WTC11 (cell line): Measurements from ENCODE around the gene PCDHA8. TPM values are rescaled to one million over a fixed set of nuclear protein-coding genes. Genes with fewer than 3 reads are reported as not detected.

ENCODE experiments used
- ATAC-seq: fragments of 200-7000 bp; cut with Tn5 transposase; 2 replicates; pipeline ENCODE4 v1.10.0; 2021; ENCODE audit warnings: mild to moderate bottlenecking, moderate library complexity
- Bru-seq: library from RNA; stranded (reverse); fragments of 400-500 nt; gene quantifications from one replicate; lab custom pipeline; 2021; lab: Mats Ljungman, UMichigan
- CTCF ChIA-PET: fragments of 300-600 bp; sonication (Branson Sonifier 250); formaldehyde crosslinking; loops from one replicate; lab custom pipeline; 2021; ENCODE audit warnings: antibody characterized with exemption; lab: Charles Lee
- POLR2A ChIA-PET: fragments of 350-600 bp; sonication (Branson Sonifier 250); formaldehyde crosslinking; loops from one replicate; lab custom pipeline; 2021; ENCODE audit warnings: antibody characterized with exemption; lab: Charles Lee
- DNase-seq: peaks from one replicate; pipeline ENCODE4 v3.0.0; 2021; ENCODE audit warnings: low spot score
- H3K27ac Mint-ChIP-seq: 2 replicates; pipeline ENCODE4 v1.8.0; 2021; ENCODE audit warnings: mixed read lengths
- H3K27me3 Mint-ChIP-seq: 2 replicates; pipeline ENCODE4 v1.8.0; 2021; ENCODE audit warnings: low read depth, mild to moderate bottlenecking, moderate library complexity, mixed read lengths
- H3K36me3 Mint-ChIP-seq: 2 replicates; pipeline ENCODE4 v1.8.0; 2021; ENCODE audit warnings: mixed read lengths
- H3K4me1 Mint-ChIP-seq: 2 replicates; pipeline ENCODE4 v1.8.0; 2022; ENCODE audit warnings: mixed read lengths
- H3K4me3 Mint-ChIP-seq: 2 replicates; pipeline ENCODE4 v1.8.0; 2021; ENCODE audit warnings: mild to moderate bottlenecking, moderate library complexity, mixed read lengths
- H3K9me3 Mint-ChIP-seq: 2 replicates; pipeline ENCODE4 v1.8.0; 2021; ENCODE audit warnings: mixed read lengths
- CTCF ChIP-seq: fragments of 200-600 bp; IDR thresholded peaks from 2 replicates; pipeline ENCODE4 v1.8.0; 2022; ENCODE audit warnings: antibody characterized with exemption
- FOXK1 ChIP-seq: sonication (generic); formaldehyde crosslinking; IDR thresholded peaks from 2 replicates; pipeline ENCODE4 v1.8.0; 2022; ENCODE audit warnings: mild to moderate bottlenecking, moderate library complexity, missing genetic modification reagents
- HMGXB4 ChIP-seq: sonication (generic); formaldehyde crosslinking; IDR thresholded peaks from 2 replicates; pipeline ENCODE4 v1.8.1; 2023; ENCODE audit warnings: mild to moderate bottlenecking, moderate library complexity, missing genetic modification reagents
- JAZF1 ChIP-seq: fragments of 250-450 bp; sonication (Bioruptor Pico); IDR thresholded peaks from 2 replicates; pipeline ENCODE4 v1.9.0; 2021; ENCODE audit warnings: moderate library complexity, mild to moderate bottlenecking, inconsistent platforms
- NFATC4 ChIP-seq: fragments of 250-450 bp; sonication (Bioruptor Pico); IDR thresholded peaks from 2 replicates; pipeline ENCODE4 v1.9.0; 2021; ENCODE audit warnings: mild to moderate bottlenecking
- NR2C2 ChIP-seq: sonication (generic); formaldehyde crosslinking; IDR thresholded peaks from 2 replicates; pipeline ENCODE4 v1.8.0; 2022; ENCODE audit warnings: mild to moderate bottlenecking, missing genetic modification reagents
- PREB ChIP-seq: sonication (generic); formaldehyde crosslinking; IDR thresholded peaks from 2 replicates; pipeline ENCODE4 v1.8.1; 2022; ENCODE audit warnings: mild to moderate bottlenecking, missing genetic modification reagents, moderate library complexity, borderline replicate concordance
- SP1 ChIP-seq: sonication (generic); formaldehyde crosslinking; conservative IDR thresholded peaks from 2 replicates; pipeline ENCODE4 v1.8.1; 2022; ENCODE audit warnings: missing genetic modification reagents
- TEAD1 ChIP-seq: sonication (generic); formaldehyde crosslinking; IDR thresholded peaks from 2 replicates; pipeline ENCODE4 v1.8.0; 2022; ENCODE audit warnings: mild to moderate bottlenecking, missing genetic modification reagents
- TEAD4 ChIP-seq: sonication (generic); formaldehyde crosslinking; IDR thresholded peaks from 2 replicates; pipeline ENCODE4 v1.8.0; 2022; ENCODE audit warnings: mild to moderate bottlenecking, missing genetic modification reagents
- ZBTB43 ChIP-seq: sonication (generic); formaldehyde crosslinking; IDR thresholded peaks from 2 replicates; pipeline ENCODE4 v1.8.1; 2023; ENCODE audit warnings: mild to moderate bottlenecking, missing genetic modification reagents
- ZNF512 ChIP-seq: sonication (generic); formaldehyde crosslinking; IDR thresholded peaks from 2 replicates; pipeline ENCODE4 v1.8.1; 2022; ENCODE audit warnings: missing genetic modification reagents, borderline replicate concordance
- long read RNA-seq, 3 experiments: library from RNA in 1 of 3; library from capped mRNA in 1 of 3; library from polyadenylated mRNA in 1 of 3; unstranded in 2 of 3; stranded (forward) in 1 of 3; transcript quantifications; one replicate each; pipeline ENCODE4 v2.0.0, GENCODE V29; 2021
- total RNA-seq: library from RNA; stranded (reverse); gene quantifications from 3 replicates; pipeline ENCODE4 v1.2.3, GENCODE V29; 2021

PCDHA8 gene
- 0.85 to 1.3 TPM (median 1.3 TPM) in 3 replicates for total RNA-seq
- Bru-seq, nascent RNA, result percentile 43 among the genes with signal in this experiment
- long read RNA-seq, experiment 1, partial matches to known transcripts, result 0 of 1 reads
- long read RNA-seq, experiment 1, other reads (novel, unspliced or antisense), result 0 of 1 reads
- long read RNA-seq, experiment 2, partial matches to known transcripts, result 0 of 1 reads
- long read RNA-seq, experiment 2, other reads (novel, unspliced or antisense), result 1 of 1 reads
- long read RNA-seq, experiment 3, result 0 reads

- H3K4me3 Mint-ChIP-seq, result peak within 1 kb of the TSS; percentile 49
- H3K4me1 Mint-ChIP-seq, result peaks cover 7% of the 10 kb centered on the region; the same call in 1 of the 2 replicates
- ChIA-PET POLR2A (interaction anchor here (0.6 kb wide), 1 partner anchor 424 kb away, joined by 6 read pairs; no protein-coding TSS in a partner anchor), CTCF (interaction anchor here (0.5 to 4.7 kb wide), 61 partner anchors 10 to 1652 kb away, joined by 3 to 61 read pairs (median 6); partner anchors contain the start of genes IK, NDUFA2, PCDHA1 and PCDHA10)
- no peak for TF ChIP-seq TEAD4 (CRISPR knock-in tag)
- TF ChIP-seq FOXK1 (CRISPR knock-in tag), result no peak
- no peak for TF ChIP-seq NR2C2
- TF ChIP-seq NFATC4 (CRISPR knock-in tag), result no peak
- TF ChIP-seq JAZF1 (CRISPR knock-in tag), result no peak
- TF ChIP-seq SP1 (CRISPR knock-in tag), result no peak
- peak; percentile 65 for TF ChIP-seq CTCF
- no peak for TF ChIP-seq PREB (CRISPR knock-in tag)
- H3K27me3 Mint-ChIP-seq, result no peaks in the 10 kb centered on the region; the same call in 1 of the 2 replicates
- ATAC-seq (peak; percentile 85), DNase-seq (peak; percentile 76)
- peaks cover 6% of the 10 kb centered on the region for H3K36me3 Mint-ChIP-seq
- H3K9me3 Mint-ChIP-seq, result peaks cover 4% of the 10 kb centered on the region
- H3K27ac Mint-ChIP-seq, result no peak within 1 kb of the TSS
Measured at GRCh38 chr5:140840978-140841962, at the start of gene PCDHA8. TSS of gene PCDHA8 (plus strand) at chr5:140841187. CDS start at chr5:140841322, 135 bp downstream.

GRCh38 chr5:140794595-140795258 lies 46.3 kb upstream of the PCDHA8 start, which contains the start of gene PCDHA2:
TSS of gene PCDHA2 (plus strand) at chr5:140794852.
- Mint-ChIP-seq H3K4me1 (peaks cover 4% of the 10 kb centered on the region; the same call in 1 of the 2 replicates), H3K36me3 (peaks cover 11% of the 10 kb centered on the region), H3K27me3 (no peaks in the 10 kb centered on the region), H3K9me3 (no peaks in the 10 kb centered on the region; the same call in 1 of the 2 replicates), H3K27ac (peak within 1 kb of the TSS; percentile 49; the same call in 1 of the 2 replicates), H3K4me3 (peak within 1 kb of the TSS; percentile 87)
- peak; percentile 89 for ATAC-seq
- ChIA-PET POLR2A (no interaction called here), CTCF (interaction anchor here (0.6 to 4.2 kb wide), 31 partner anchors 10 to 327 kb away, joined by 3 to 91 read pairs (median 4); partner anchors contain the start of genes EIF4EBP3, PCDHA1, PCDHA10 and PCDHA11)
- no peak for DNase-seq
- TF ChIP-seq ZNF512, result no peak
- TF ChIP-seq ZBTB43, result no peak
- no peak for TF ChIP-seq TEAD4 (CRISPR knock-in tag)
- TF ChIP-seq TEAD1 (CRISPR knock-in tag), result no peak
- 0 out of 2 replicates have a peak, but pooled peaks have one; percentile 10 for TF ChIP-seq CTCF
- TF ChIP-seq HMGXB4, result 0 out of 2 replicates have a peak, but pooled peaks have one; percentile 37
